ENCODE data around the gene PABPC1L.

PABPC1L gene

GRCh38 chr20:44946271-44946852 lies 36.5 kb downstream of the PABPC1L start:
- DNase-seq: no peak

GRCh38 chr20:44948107-44948506 lies 38.2 kb downstream of the PABPC1L start:
- DNase-seq: no peak

- no peak for DNase-seq
Observed at GRCh38 chr20:44948513-44948912, 38.7 kb downstream of the PABPC1L start.

GRCh38 chr20:44950368-44950767 lies 40.5 kb downstream of the PABPC1L start:
- DNase-seq: no peak

GRCh38 chr20:44952731-44953130 lies 42.9 kb downstream of the PABPC1L start:
- no peak for DNase-seq

GRCh38 chr20:44954211-44954610 lies 44.4 kb downstream of the PABPC1L start:
- no peak for DNase-seq

GRCh38 chr20:44955270-44955669 lies 45.4 kb downstream of the PABPC1L start:
- DNase-seq: no peak

- no peak for DNase-seq
Observed at GRCh38 chr20:44956410-44956809, 46.5 kb downstream of the PABPC1L start.

GRCh38 chr20:44958276-44958675 lies 48.4 kb downstream of the PABPC1L start:
- no peak for DNase-seq

GRCh38 chr20:44959082-44959637 lies 49.3 kb downstream of the PABPC1L start:
- DNase-seq: peak; percentile 3

- no peak for DNase-seq
Observed at GRCh38 chr20:44959638-44960102, 49.8 kb downstream of the PABPC1L start.

GRCh38 chr20:44960103-44960852 lies 50.4 kb downstream of the PABPC1L start, which contains the start of gene TOMM34:
Gene TOMM34 (minus strand): TSS chr20:44960397. CDS start chr20:44960333, 64 bp downstream.
- DNase-seq: peak; percentile 98

- DNase-seq: no peak
Observed at GRCh38 chr20:44961011-44961869, 51.4 kb downstream of the PABPC1L start.

GRCh38 chr20:44961870-44962267 lies 52.0 kb downstream of the PABPC1L start:
- DNase-seq: no peak

GRCh38 chr20:44962483-44962882 lies 52.6 kb downstream of the PABPC1L start:
- DNase-seq: no peak

GRCh38 chr20:44963325-44964215 lies 53.7 kb downstream of the PABPC1L start:
- DNase-seq: no peak

- no peak for DNase-seq
Observed at GRCh38 chr20:44965651-44966029, 55.8 kb downstream of the PABPC1L start.

- DNase-seq: peak; percentile 98
Observed at GRCh38 chr20:44966030-44966961, 56.4 kb downstream of the PABPC1L start, which contains the start of gene STK4. Gene STK4 (plus strand): TSS chr20:44966512. CDS start chr20:44966569, 57 bp downstream.

- DNase-seq: no peak
Observed at GRCh38 chr20:44967207-44967807, 57.4 kb downstream of the PABPC1L start.

- DNase-seq: no peak
Observed at GRCh38 chr20:44969300-44969894, 59.5 kb downstream of the PABPC1L start.

All from NCI-H345 (cell line).